GM12892 (cell line): ENCODE measurements around the gene TRIM9.

Source experiments
- POLR2A ChIP-seq: IDR thresholded peaks from 2 replicates; pipeline ENCODE4 v1.6.1; 2011; ENCODE audit warnings: low read depth, low read length, control low read depth
- TAF1 ChIP-seq: IDR thresholded peaks from 2 replicates; pipeline ENCODE4 v1.6.1; 2011; ENCODE audit warnings: low read depth, mild to moderate bottlenecking, control low read depth, low read length, borderline replicate concordance

GRCh38 chr14:50997712-50998111, 97.2 kb downstream of the TRIM9 start:
- no peak for TF ChIP-seq POLR2A
- no peak for TF ChIP-seq TAF1
